GM12864 (cell line): ENCODE data around the gene ADCY4.

Experiments
- DNase-seq: peaks from one replicate; pipeline ENCODE4 v3.0.0-alpha.2; 2011; ENCODE audit warnings: low read depth
- H3K4me3 ChIP-seq: 2 replicates; pipeline ENCODE4 v1.5.1; 2011; ENCODE audit warnings: mild to moderate bottlenecking, low read depth, low read length, control low read depth
- CTCF ChIP-seq: IDR thresholded peaks from 2 replicates; pipeline ENCODE4 v1.5.1; 2011; ENCODE audit warnings: low read depth, mild to moderate bottlenecking, moderate library complexity, low read length, control low read depth, inconsistent platforms; ENCODE audit errors: missing control alignments

The ADCY4 gene

GRCh38 chr14:24269368-24269767 lies 65.5 kb downstream of the ADCY4 start:
- H3K4me3 ChIP-seq, result no peak overlapping the region
- TF ChIP-seq CTCF, result no peak
- no peak for DNase-seq
